ENCODE data around the gene FAM111A.

The FAM111A gene

DNA sequence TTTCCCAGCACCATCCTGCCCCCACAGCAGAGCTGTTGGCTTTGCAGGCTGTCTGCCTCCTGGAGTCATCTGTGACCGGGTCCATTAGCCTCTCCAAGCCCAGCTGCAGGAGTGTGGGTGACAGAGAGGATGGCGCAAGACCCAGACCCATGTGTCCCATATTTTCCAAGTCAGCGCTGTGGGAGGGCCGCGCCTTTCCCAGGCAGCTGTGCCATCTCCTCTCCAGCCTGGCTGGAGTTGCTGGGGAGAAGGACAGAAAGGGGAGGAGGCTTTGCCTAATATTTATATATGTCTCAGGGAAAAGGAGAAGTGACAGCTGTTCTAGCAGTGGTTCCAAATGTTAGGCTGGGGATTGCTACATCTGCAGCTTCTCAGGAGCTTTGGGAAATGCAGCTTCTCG lies 44.9 kb downstream of the FAM111A start:
- no peak overlapping the region for H3K4me3 ChIP-seq (ENCODE audit: low read length)
- no peak for TF ChIP-seq CTCF (conservative IDR thresholded peaks at IDR 0.05; ENCODE audit: low read depth, low read length)
- DNase-seq (ENCODE audit: low read depth): no peak

- no peak for TF ChIP-seq CTCF (conservative IDR thresholded peaks at IDR 0.05; ENCODE audit: low read depth, low read length)
- DNase-seq (ENCODE audit: low read depth): no peak
- H3K4me3 ChIP-seq (ENCODE audit: low read length): no peak overlapping the region
These were observed 46.3 kb downstream of the FAM111A start for GRCh38 chr11:59188954-59189353.

- no peak for DNase-seq (ENCODE audit: low read depth)
- TF ChIP-seq CTCF (conservative IDR thresholded peaks at IDR 0.05; ENCODE audit: low read depth, low read length): no peak
- no peak overlapping the region for H3K4me3 ChIP-seq (ENCODE audit: low read length)
These were observed 47.3 kb downstream of the FAM111A start for GRCh38 chr11:59189986-59190385.

DNA sequence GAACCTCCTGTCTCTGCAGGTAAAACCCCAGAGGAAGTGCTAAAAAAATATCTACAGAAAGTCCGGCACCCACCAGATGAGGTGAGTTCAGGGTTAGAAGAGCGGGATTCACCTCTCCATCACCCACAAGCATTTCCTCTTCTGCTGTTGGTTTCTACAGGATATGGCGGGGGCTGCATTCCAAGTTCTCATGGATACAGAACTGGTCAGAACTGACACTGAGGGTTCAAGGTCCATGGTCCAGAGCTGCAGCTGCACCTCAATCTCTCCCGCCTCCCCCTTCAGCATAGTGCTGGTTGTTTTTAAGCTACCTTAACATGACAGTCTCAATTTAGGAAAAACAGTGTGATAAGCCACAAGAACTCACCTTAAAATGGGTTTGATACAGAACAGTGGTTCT lies 48.4 kb downstream of the FAM111A start:
- DNase-seq (ENCODE audit: low read depth): no peak
- H3K4me3 ChIP-seq (ENCODE audit: low read length): no peak overlapping the region
- TF ChIP-seq CTCF (conservative IDR thresholded peaks at IDR 0.05; ENCODE audit: low read depth, low read length): no peak

DNA sequence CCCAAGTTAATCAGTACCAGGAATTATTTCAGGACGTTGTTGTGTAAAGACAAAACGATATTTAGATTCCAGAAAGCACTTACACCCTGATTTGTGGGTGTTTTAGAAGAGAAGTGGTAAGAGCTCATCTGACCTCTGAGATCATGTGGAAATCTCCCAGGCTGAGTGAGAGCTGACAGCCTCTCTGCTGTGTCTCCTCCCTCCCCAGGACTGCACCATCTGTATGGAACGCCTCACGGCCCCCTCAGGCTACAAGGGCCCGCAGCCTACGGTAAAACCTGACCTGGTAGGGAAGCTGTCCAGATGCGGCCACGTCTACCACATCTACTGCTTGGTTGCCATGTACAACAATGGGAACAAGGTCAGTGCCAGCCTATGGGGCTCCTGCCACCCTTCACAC lies 49.2 kb downstream of the FAM111A start:
- no peak for DNase-seq (ENCODE audit: low read depth)
- TF ChIP-seq CTCF (conservative IDR thresholded peaks at IDR 0.05; ENCODE audit: low read depth, low read length): no peak
- H3K4me3 ChIP-seq (ENCODE audit: low read length): no peak overlapping the region

DNA sequence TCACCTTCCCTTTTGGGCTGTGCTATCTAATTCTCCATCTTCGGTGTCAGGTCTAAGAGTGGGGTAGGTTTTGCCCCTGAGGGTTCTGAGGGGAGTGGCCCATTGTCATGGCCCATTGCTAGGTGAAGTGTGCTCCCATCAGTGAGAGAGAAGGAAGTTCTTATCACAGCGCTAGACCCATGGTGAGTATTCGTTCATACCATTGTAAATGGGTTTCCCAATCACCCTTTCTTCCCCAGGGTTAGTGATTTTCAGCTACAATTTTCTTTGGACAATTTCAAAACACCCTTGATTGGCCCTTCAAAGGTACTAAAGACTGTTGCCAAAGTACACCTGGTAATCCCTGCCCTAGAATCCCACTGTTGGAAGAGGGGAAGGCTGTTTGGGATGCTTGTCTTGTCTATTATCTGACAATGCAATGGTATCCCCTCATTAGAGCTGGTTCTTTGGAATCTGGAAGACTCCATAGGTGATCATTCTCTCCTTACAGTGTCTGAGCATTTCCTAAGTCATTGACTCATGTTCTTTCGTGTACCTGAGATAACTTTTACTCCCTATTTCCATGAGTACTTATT lies 49.9 kb downstream of the FAM111A start:
- no peak overlapping the region for H3K4me3 ChIP-seq (ENCODE audit: low read length)
- DNase-seq (ENCODE audit: low read depth): no peak
- no peak for TF ChIP-seq CTCF (conservative IDR thresholded peaks at IDR 0.05; ENCODE audit: low read depth, low read length)

DNA sequence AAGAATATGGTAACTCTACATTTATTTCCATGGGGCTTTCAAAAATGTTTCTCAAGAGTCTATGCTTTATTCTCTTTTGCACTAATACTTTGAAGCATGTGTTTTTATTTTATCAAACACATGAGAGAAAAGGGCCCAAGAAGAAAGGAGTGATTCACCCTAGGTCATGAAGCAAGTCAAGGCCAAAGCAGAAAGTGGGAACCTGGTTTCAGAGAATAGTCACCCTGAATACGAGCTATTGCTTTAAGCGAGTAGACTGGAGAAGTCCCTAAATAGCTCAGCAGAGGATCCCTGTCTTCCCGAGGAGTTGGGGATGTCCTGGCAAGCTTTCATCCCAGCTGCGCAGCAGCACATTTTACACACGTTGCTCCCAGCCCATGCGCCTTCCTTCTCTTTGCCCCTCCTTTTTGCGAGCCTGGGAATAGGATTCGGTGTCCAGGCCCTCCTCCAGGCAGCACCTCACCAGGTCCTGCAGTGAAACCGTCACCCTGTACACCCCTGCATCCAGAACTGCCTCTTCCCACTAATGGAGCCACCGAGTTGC lies 51.0 kb downstream of the FAM111A start:
- no peak for DNase-seq (ENCODE audit: low read depth)
- no peak overlapping the region for H3K4me3 ChIP-seq (ENCODE audit: low read length)
- no peak for TF ChIP-seq CTCF (conservative IDR thresholded peaks at IDR 0.05; ENCODE audit: low read depth, low read length)
